ENCODE data around the gene PCSK2.

PCSK2 gene

DNA sequence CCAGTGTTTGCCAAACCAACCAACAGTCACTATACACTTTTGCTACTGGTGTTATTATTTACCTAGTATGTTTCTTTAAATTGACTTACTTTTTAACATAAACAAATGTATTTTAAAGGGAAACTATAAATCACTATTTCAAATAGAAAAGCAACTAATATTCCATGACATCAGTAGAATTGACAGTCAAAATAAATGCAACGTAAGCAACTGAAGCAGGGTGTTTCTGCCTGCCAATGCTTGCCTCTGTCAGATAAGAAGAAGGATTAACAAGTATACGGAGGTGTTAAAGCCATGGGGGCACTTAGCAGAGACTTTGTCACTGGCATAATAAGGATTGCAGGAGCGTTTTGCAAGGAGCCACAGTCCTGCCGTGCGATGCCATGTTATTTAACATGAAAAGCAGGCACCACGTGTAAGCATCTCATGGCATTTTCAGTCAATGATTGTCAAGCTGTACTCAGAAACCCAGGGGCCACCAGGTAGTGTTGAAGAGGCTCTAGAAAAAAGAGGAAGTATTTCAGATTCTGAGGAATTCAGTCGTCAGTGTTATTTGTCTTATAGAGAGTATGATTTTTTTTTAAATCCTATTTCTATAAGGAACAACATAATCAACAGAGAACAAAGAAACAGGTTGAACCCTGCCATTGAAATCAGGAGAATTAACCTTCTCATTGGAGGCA is 172.6 kb downstream of the PCSK2 start:
- no peak for DNase-seq (ENCODE audit: low spot score)

DNA sequence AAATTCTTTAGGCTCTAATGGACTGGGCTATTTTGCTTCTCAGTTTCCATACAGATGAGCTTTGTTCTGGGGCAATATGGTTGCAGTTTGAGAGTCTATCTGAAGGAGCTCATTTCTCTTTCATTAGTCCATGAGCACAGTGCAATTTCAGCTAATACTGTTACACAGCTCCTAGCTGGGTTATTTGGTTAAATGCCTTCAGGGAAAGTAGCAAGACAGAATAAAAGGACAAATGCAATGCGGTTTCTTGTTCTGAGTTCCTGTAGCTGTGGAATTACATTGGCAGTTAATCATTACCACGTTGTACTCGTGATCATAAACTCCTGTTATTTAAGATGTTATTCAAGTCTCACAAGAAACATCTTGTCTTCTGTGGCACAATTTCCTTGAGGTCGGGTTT is 176.6 kb downstream of the PCSK2 start:
- no peak for DNase-seq (ENCODE audit: low spot score)

DNA sequence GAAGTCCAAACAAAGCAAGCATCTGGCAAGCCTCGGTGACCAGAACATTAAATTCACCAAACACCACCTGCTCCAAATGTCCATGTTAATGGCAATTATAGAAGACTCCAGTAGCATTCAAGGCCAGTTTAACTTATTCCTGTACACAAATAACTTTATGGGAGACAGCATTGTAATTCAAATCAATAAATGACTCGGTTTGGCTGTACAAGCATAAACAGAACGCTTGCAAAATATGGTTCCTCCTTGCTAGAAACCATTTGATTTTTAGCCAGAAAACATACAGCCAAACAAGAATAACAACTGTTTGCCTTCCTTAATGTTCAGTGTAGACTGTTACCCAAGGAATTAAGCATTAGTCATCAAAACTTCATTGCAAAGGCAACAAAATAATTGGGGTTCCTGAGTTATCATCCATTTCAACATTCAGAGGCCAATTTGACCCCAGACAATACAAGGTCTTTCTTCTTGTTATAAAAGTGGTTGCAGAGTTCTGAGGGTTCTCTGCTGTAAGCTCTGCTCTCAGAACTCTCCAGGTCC is 179.3 kb downstream of the PCSK2 start:
- no peak for DNase-seq (ENCODE audit: low spot score)

DNA sequence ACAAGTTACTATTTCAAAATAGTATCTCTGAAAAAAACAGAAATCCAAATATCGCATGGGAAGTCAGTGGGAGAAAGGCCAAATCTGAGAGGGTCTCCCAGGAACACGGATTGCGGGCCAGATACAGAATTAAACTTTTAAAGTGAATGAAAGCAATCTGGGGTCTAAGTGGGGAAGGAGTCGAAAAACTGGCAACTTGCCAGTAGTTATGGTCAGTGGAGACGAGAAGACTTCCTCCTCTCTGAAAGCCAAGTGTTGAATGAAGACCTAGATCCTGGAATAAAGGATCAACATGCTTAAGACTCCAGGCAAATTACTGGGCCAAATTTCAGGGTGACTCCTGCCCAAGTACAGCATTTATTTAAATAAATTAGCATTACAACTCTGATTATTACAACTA is 180.7 kb downstream of the PCSK2 start:
- no peak for DNase-seq (ENCODE audit: low spot score)

DNA sequence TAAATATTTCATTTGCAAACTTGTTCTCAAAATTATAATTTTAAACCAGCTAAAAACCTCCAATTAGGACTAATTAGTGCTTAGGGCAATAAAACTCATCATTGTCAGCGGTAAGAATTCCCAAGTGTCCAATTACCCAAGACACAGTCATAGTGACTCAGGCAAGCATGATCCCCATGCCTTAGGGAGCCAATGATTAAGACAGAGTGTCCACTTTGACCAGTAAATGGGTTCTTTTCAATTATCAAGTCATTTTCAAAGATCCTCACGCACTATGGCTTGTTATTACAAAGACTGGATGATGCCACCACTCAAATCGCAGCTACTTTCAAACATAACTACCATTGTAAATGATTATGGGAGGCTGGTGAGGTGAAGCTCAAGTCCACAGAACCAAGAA is 190.4 kb downstream of the PCSK2 start:
- DNase-seq (ENCODE audit: low spot score): no peak

DNA sequence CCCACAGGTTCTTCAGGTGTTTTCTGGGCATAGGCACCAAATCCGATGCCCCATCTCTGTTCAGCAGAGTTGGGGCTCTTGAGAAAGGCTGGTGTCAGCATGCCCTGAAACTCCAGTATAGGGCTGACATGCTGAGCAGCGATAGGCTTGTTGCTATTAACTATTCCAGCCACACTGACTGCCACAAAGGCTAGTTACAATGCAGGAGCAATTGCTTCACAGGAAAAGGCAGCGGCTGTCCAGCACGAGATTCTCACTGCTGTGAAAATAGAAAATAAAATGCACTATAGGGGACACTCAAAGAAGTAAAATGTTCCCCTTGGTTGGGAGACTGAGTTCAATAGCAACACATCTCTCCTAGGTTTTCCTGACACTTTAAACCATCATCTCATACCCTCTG is 191.9 kb downstream of the PCSK2 start:
- DNase-seq (ENCODE audit: low spot score): no peak

DNA sequence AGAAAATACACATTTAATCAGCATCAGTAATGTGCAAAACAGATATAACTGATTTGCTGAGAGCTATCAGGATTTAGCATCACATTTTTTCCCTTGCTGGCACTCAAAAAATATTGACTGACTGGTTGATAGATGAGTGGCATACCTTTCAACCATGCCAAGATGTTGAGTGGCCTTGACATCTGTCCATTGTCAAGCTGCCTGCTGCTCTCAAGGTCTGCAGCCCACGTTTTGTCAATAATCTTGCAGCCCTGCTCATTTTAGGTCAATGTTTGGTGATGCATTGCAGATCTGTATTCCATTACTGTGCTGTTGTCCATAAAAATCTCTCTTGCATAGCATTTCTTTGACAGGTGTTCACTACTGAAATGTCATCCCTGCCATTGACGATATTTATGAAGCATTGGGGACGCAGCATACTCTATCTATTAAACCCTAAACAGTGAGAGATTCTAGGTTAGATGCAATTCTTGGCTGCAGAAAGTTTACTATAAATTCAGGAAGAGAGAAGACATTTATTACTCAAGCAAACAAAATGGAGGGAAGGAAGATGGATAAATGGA is 192.7 kb downstream of the PCSK2 start:
- DNase-seq (ENCODE audit: low spot score): no peak

DNA sequence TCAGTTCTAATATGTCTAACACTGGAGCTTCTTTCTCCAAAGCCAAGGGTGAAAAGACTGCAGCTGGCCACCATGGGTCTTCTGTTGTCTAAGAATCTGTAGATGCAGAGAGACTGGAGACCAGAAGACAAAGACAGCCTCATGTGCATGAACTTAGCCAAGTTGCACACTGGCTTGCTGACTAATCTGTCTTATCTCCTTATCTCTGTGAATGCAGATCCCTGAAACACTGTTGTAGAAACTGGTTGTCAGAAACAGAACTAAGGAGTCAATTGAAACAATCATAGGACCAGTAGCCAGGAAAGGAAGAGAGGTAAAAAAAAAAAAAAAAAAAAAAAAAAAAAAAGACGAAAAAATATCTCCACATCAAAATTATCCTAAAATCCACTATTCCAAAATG is 194.7 kb downstream of the PCSK2 start:
- DNase-seq (ENCODE audit: low spot score): no peak

DNA sequence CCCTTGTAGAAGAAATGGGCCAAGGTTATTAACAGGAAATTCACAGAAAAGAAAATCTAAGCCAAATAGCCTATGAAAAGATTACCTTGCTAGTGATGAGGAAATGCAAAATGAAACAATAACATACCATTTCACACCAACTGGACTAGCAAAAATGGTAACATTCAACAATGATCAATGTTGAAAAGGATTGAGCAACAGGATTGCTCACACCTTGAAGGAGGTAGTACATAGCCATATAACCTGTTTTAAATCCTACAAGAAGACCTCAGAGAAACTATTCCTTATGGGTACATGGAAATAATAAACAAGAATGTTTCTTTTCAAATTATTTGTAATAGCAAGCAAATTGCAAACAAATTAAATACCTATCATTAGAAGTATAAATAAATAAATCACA is 196.9 kb downstream of the PCSK2 start:
- DNase-seq (ENCODE audit: low spot score): no peak

DNA sequence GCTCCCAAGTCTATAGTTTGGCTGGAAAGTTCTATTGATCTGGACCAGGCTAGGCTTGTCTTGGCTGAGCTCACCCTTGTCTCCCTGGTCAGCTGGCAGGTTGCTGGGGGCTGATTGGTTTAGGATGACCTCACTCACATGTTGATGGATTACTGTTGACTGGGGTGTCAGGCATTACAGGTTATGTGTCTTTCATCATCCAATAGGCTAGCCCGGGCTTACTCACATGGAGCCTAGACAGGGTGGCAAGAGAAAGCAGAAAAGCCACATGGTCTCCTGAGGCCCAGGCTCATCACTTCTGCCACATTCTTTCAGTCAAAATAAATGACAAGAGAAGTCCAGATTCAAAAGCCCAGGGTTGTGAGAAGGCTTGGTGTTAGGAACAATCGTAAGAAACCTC is 200.8 kb downstream of the PCSK2 start:
- DNase-seq (ENCODE audit: low spot score): no peak

DNA sequence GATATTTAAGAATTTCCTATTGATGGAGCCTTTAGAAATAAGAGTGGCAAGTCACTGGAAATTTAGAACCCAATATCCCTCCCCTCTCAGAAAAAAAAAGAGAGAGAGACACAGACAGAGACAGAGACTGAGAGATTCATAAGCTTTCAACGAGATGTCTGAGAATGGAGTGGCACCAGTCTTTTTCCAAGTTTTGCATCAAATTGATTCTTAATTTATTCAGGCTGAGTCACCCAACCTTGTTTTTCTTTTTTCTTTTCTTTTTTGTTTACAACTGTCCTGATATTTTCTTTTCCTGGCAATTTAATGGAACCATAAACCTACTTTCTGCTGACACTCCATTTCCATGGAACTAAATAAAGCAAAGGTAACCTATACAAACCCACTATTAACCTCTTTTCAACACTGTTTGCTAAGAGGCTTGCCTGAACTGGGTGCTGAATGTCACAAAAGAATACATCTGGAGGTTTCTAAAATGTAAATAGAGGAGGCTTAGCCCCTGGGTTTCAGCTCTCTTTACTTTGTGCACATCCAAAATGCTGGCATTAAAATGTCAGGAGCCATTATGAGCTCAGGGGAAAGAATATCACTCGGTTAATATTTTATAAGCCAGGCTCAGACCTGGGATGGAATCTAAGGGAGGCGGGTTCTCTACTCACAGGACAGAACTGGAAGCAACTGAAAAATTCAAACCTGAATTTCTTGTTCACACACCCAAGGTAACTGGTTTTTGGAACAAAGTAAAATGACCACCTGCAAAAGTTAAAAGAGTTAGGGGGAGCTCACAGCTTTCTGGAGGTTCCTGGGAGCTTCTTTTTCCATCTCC is 203.5 kb downstream of the PCSK2 start:
- no peak for DNase-seq (ENCODE audit: low spot score)

DNA sequence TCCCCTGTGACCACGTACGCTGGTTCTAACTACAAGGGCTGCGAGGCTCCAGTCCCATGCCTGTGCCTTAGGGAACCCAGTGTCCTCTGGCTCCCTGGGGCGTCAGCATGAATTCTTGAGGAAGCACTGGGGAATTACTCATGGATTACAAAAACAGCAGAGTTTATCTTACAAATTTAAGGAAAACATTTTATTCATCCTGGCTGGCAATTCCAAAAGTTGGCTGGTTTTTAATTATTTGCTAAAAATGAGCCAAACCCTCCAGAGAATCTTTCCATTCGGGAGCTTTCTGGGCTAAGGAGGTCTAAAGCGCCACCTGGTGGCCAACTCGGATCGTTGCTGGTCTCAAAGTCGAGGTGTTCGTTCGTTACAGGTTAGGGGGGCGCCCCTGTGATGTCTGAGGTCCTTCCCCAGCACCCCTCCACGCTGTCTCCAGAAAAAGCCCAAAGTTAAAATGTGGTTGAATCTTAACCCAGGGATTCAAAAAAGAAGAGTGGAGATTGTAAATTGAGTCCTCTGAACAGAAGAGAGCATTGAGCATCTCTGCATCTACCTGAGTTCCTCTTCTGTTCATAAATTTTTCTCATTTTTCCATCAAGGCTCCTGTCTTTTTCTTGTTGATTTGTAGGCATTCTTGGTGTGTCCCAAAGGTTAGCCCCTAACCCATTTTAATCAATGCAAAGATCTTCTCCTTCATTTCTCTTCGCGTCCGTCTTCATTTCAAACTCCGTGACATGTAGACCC is 205.0 kb downstream of the PCSK2 start:
- peak; percentile 29 for DNase-seq (ENCODE audit: low spot score)

DNA sequence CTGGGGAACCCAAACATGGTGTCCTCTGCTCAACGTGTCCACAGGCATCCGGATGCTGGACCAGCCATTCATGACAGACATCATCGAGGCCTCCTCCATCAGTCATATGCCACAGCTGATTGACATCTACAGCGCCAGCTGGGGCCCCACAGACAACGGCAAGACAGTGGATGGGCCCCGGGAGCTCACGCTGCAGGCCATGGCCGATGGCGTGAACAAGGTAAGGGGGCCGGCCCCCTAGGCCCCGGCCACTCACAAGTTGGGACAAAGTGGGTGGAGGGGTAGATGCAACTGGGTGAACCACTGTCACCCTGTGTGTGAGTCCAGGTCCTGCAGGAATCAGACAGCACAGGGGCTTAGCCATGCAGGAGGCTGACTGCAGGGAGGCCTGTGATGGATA is 209.8 kb downstream of the PCSK2 start:
- DNase-seq (ENCODE audit: low spot score): no peak

DNA sequence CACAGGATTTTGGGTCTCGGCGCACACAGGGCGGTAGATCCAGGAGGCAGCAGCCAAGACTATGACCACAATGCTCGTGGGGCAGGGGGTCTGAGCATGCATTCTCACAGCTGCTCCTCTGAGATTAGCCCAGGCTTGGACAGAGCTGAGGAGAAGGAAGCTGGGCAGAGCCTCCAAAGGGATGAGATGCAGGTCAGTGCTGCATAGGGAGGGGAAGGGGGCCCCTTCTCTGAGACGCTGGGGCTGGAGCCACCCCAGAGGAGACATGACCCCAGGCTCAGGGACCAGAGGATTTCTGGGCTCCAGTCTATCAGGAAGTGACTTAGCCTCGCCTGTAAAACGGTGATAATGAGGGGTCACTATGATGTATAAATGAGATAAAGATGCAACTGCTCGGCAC is 210.4 kb downstream of the PCSK2 start:
- no peak for DNase-seq (ENCODE audit: low spot score)

DNA sequence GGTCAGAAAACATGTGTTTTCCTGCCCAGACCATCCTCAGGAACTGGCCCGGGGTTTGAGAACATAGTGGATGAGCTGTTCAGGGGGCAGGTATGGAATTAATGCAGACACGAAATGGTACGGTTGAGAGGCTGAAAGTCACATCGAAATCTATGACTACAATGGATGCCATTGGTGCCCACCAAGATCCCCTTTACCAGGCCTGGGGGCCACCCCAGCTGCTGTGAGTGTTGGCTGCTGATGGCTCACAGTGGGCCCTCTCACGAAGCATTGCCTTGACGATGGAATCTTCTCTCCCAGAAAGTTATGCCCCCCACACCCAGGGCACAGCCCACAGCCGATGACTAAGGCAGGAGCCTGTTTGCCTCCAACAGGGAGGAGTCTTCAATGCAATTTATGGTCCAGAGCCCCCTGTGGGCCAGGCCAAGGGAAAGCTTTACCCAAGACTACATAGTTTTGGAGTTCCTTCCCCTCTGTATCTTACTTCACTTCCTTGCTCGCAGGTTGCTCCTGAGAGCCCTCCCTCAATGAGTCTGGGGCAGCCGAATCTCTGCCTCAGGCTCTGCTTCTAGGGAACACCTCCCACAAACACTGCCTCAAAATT is 211.7 kb downstream of the PCSK2 start:
- no peak for DNase-seq (ENCODE audit: low spot score)

DNA sequence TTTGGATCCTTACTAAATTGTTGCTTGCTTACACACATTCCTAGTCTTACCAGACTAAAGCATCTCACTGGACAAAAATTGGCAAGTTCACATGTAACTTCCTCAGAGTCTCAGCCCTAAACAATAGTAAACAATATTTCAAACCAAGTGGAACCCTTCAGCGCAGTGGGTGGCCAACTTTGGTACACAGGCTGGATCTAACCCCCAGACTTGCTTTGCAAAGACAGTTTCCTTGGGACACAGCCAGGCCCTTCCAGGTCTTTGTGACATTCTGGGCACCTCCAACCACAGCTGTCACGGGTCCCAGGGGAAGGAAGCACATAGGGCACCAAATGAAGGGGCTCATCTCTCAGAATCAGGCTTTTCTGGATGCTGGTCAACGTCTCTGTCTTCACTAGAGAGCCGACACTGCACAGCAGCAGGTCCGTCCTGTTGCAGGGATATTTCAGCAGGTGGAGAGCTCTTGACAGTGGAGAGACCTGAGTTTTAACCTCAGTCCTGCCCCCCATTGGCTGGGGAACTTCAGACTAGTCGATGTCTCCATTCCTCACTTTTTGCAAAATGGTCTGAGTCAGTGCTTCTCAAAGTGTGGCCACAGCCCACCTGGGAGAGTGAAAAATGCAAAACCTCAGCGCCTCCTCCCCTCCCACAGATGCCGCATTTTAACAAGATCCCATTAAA is 212.9 kb downstream of the PCSK2 start:
- no peak for DNase-seq (ENCODE audit: low spot score)

DNA sequence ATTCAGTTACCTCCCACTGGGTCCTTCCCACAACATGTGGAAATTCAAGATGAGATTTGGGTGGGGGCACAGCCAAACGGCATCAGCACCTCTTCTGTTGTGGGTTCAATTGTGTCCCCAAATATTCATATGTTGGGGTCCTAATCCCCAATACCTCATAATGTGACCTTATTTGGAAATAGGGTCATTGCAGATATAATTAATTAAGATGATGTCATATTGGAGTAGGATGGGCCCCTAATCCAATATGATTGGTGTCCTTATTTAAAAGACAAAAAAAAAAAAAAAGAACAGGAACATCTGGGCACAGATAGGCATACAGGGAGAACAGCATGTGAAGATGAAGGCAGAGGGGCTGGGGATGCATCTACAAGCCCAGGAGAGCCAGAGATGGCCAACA is 214.9 kb downstream of the PCSK2 start:
- DNase-seq (ENCODE audit: low spot score): no peak

DNA sequence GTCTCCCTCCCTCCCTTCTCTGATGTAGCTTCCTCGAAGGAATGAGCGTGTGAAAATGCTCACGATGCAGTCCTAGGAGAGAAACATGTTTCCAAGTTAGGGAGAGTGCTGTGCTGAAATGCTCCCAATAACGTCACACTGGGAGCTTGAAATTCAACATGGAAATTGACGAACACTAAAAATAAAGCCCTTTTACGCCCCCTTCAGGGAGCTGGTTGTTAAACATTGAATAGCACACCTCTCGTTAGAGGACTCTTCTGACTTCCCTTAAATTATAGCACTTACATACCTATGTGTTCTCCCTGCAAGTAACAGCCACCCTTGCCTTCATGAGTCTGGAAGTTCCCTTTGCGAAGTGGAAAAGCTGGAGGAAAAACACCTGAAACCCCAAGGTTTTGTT is 215.7 kb downstream of the PCSK2 start:
- no peak for DNase-seq (ENCODE audit: low spot score)

DNA sequence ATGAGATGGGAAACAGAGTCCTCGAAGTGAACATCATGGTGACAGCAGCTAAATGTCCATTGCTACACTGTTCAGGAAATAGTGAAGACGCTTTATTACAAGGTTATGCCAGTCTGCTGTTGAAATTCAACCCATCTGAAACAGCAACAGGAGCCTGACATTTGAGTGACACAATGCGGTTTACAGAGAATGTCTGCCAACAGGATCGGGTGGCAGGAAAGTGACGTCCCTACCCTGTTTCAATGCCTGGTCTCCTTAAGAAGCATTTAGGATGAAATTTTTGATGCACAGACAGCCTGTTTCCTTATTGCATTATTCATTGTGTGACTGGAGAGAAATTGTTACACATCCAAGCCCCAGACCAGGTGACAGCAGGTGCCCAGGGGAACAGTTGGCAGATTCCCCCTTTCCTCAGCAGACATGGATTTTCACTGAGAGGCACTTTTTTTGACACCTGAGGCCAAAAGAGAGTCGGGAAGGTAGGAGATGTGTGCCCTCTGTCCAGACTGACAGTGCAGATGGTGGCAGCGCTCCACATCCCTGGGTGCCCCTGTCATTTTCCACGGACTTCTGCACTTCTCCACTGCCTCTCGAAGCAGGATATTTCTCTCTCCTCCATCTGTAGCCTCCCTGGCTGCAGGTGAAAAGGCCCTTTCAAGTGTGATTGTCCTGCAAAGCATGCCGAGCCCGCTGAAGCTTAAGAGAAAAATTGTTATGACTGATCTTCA is 216.5 kb downstream of the PCSK2 start:
- DNase-seq (ENCODE audit: low spot score): no peak

DNA sequence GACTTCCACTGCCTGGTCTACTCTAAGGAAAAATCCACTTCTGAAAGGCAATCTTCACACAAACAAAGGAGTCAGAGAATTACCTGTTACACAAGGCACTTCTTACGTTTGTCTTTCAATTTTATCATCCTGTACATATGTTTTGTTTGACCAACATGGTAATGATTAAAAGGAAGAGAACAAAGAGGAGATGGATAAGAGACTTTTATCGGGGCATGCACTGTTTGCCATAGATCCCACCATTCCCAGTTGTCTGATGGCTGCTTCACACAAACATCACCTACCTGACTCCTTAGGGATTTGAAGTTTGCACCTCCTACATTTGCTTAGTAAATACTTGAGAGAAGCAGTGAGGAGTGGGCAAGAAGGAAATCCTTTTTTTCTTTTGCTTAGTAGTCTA is 217.3 kb downstream of the PCSK2 start:
- DNase-seq (ENCODE audit: low spot score): no peak

DNA sequence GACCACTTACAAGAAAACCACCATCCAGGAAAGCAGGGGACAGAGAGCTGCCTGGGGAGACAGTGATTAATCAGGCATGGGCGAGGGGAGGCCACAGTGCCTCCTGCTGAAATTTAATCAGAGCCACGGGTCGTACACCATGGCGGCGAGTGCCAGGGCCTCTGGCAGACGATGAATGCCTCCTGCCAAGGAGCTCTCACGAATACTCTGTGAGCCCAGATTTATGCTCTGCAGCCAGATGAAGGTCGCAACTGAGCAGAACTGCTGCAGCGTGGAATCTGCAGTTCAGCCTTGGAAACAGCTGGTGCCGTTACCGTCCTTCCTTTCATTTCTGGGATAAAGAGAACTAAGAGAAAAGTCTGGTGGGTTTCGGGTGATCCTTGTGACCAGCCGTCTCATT is 218.7 kb downstream of the PCSK2 start:
- DNase-seq (ENCODE audit: low spot score): no peak
